Spinal cord (tissue), 10 donors: ENCODE measurements around the gene NAGLU. TPM values are rescaled to one million over a fixed set of nuclear protein-coding genes. Genes with fewer than 3 reads are reported as not detected.

ENCODE experiments used
- DNase-seq, 6 donors: peaks; one replicate each; pipeline versions ENCODE4 v3.0.0 to v3.0.0-alpha.2; 2013 to 2015; ENCODE audit warnings: low spot score in 6 of 6, low read depth in 4 of 6
- H3K27ac ChIP-seq: one replicate; pipeline ENCODE4 v1.5.1; 2013; ENCODE audit warnings: low read depth, low read length, control low read depth
- H3K27me3 ChIP-seq: one replicate; pipeline ENCODE4 v1.6.1; 2013; ENCODE audit warnings: low read length; ENCODE audit not compliant: control insufficient read depth, insufficient read depth
- H3K36me3 ChIP-seq: one replicate; pipeline ENCODE4 v1.6.1; 2013; ENCODE audit warnings: low read length; ENCODE audit not compliant: control insufficient read depth, insufficient read depth
- H3K4me1 ChIP-seq: one replicate; pipeline ENCODE4 v1.6.1; 2013; ENCODE audit warnings: low read length; ENCODE audit not compliant: control insufficient read depth, insufficient read depth
- H3K4me3 ChIP-seq: one replicate; pipeline ENCODE4 v1.5.1; 2013; ENCODE audit warnings: low read depth, low read length, control low read depth
- H3K9me3 ChIP-seq: one replicate; pipeline ENCODE4 v1.6.1; 2013; ENCODE audit warnings: low read length; ENCODE audit not compliant: control insufficient read depth, insufficient read depth
- whole genome bisulfite sequencing: methylation state at CpG from one replicate; pipeline ENCODE4 v1.1.5; 2013; ENCODE audit warnings: missing lambda C conversion rate; ENCODE audit not compliant: insufficient coverage; 5-methylcytosine and 5-hydroxymethylcytosine counted together
- polyA plus RNA-seq, 2 donors: library from polyadenylated mRNA; unstranded; fragments of 120-200 nt; gene quantifications; one replicate each; pipeline ENCODE4 v1.2.1, GENCODE V29; 2013; ENCODE audit not compliant: insufficient read length in 2 of 2
- total RNA-seq, 2 donors: library from RNA; depleted of rRNA in 1 of 2; stranded (reverse); fragments of 120-200 nt in 1 of 2; fragments of >200 nt in 1 of 2; gene quantifications; one replicate each; pipeline versions ENCODE4 v1.2.3 to v1.2.4, GENCODE V29; 2013 to 2014
- donor health status: healthy.

Gene NAGLU
- total and polyA plus RNA-seq, 4 donors: 13.0 to 24.2 (median 20.3) TPM

DNA sequence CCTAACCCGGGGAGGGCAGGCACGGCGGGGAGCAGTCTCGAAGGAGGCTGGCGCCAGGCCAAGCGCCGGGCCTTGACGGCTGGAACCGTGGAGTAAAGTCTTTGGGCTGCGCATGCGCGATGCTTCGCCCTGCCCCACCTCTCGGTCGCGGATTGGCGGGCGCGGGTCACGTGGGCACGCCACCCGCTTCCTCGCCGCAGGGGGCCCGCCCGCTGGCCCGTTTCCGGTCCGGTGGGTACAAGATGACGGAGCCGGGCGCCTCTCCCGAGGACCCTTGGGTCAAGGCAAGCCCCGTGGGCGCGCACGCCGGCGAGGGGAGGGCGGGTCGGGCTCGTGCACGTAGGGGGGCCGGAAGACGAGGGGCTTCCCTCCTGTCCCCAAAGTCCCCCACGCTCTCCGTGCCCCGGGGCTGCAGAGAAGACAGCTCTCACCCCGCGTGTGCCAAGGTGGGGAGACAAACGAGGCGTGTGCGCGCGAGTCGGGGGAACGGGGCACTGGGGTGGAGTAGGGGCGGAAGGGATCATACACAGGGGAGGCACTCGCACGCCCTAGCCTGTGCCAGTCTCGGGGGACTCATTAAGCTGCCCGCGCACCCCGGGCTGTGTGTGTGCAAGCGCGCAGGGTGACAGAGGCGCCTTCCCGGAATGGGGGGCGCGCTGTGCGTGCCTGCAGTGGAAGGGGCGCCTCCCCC, 31.0 kb downstream of the NAGLU start, which contains the start of gene MLX:
Gene MLX, plus strand, starts transcription at position 218 of the 691 bp plus-strand sequence. Its CDS starts 25 bp downstream, at position 243.
- DNase-seq: peak in 5 of 6 donors; percentile 83 to 98 (median 92)
- H3K4me3 ChIP-seq: peak within 1 kb of the TSS; percentile 85
- peak within 1 kb of the TSS; percentile 70 for H3K27ac ChIP-seq
- no peaks in the 10 kb centered on the region for H3K9me3 ChIP-seq
- no peaks in the 10 kb centered on the region for H3K27me3 ChIP-seq
- peaks cover 54% of the 10 kb centered on the region for H3K4me1 ChIP-seq
- WGBS: under 1% methylated on average over 72 of the region's 72 CpGs
- peaks cover 81% of the 10 kb centered on the region for H3K36me3 ChIP-seq

DNA sequence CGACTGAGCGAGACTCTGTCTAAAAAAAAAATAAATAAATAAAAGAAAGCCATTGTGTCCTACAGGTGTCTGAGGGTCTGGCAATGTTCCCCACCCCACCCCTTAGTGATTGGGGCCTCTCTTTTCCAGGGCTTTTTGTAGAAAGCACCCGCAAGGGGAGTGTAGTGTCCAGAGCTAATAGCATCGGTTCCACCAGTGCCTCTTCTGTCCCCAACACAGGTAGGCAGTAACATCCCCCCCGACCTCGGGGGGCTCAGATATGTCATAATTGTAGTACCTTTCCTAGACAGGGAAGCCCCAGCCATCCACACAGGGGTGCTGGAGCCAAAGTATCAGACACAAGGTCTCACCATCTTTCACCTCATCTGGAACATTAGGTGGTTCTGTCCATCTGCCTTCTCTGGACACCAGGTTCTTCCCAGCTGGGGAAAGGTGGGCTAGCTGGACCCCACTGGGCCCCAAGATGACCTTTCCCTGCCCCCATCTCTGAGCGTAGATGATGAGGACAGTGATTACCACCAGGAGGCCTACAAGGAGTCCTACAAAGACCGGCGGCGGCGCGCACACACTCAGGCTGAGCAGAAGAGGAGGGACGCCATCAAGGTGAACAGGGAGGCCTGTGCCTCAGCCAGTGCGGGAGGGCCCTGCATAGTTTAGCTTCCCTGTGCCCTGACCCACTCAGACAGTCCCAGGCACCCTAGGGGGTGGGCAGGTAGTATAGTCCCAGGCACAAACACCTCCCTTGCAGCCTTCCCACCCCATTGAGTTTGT, 32.5 kb downstream of the NAGLU start:
- Histone ChIP-seq H3K9me3 (no peaks in the 10 kb centered on the region), H3K27ac (no peak overlapping the region), H3K4me3 (no peak overlapping the region), H3K4me1 (peaks cover 41% of the 10 kb centered on the region), H3K27me3 (no peaks in the 10 kb centered on the region), H3K36me3 (peaks cover 88% of the 10 kb centered on the region)
- DNase-seq: no peak
- WGBS: 86% methylated on average over 11 of the region's 14 CpGs

DNA sequence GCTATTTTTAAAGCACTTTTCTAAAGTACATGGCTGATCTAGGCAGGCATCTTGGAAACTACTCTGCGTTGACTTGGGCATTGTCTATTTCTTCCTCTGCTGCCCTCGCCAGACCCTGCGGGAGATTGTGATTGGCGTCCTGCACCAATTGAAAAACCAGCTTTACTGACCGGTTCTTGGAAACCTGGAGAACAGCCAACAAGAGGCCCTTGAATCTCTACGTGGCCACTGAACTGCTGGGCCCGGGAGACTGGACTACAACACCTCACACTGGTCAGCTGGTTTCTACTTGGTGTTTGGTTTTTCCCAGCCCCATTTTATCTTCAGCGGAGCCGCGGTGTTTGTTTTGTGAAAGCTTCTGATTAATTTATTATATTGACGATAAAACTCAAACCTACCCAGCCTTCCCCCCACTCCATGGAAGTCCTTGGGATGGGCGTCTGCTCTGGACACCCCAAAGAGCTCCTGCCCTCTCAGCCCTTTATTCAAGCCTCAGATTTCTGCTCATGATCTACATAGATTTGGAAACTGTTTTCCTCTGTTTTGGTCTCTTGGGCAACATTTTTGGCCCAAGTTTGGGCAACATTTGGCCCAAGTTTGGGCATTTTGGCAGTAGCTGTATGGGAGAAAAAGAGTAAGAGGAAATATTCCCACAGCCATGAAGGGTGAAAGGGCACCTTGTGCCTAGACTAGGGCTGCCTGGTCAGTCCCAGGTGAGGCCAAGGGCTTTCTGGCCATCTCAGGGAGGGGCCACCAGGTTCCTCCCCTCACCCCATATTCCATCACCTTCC, 35.6 kb downstream of the NAGLU start:
- Histone ChIP-seq H3K27me3 (no peaks in the 10 kb centered on the region), H3K9me3 (no peaks in the 10 kb centered on the region), H3K4me3 (no peak overlapping the region), H3K36me3 (peaks cover 78% of the 10 kb centered on the region), H3K4me1 (peaks cover 22% of the 10 kb centered on the region), H3K27ac (no peak overlapping the region)
- WGBS: 47% methylated on average over 7 of the region's 12 CpGs
- DNase-seq: no peak

DNA sequence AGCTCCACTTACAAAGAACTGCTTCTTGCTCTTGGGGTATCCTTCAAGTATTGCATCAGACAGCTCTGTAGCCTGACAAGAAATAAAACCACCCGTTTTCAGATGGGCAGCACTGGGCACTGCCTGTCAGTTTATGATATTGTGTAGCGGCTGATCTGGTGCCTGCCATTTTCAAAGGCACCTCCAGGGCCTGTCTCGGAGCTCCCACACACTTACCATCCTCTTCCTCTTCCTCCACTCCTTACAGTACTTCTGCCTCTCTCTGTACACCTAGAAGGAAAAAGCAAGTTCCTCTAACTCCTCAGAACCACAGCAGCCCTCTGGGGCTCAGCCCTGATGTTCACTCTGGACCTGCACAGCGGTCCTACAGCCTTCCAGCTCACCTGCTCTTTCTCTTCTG, 37.1 kb downstream of the NAGLU start:
- Histone ChIP-seq H3K36me3 (peaks cover 73% of the 10 kb centered on the region), H3K27ac (no peak overlapping the region), H3K9me3 (no peaks in the 10 kb centered on the region), H3K4me3 (no peak overlapping the region), H3K27me3 (no peaks in the 10 kb centered on the region), H3K4me1 (peaks cover 20% of the 10 kb centered on the region)
- 91% methylated on average over 4 of the region's 4 CpGs for WGBS
- no peak for DNase-seq

DNA sequence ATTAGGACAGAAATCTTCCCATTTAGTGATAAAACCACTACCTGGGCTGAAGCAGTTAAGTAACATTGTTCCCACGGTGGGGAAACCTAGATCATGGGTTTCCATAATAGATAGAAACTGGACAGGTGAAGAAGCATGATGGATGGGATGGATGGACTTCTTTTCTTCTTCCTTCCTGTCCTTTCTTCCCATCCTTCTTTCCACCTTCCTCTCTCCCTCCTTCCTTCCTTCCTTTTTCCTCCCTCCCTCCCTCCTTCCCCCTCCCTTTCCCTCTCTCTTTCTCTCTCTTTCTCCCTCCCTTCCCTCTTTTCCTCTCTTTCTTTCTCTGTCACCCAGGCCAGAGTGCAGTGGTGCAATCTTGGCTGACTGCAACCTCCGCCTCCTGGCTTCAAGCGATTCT, 38.4 kb downstream of the NAGLU start:
- H3K4me3 ChIP-seq: no peak overlapping the region
- DNase-seq: no peak
- WGBS: 100% methylated on average over 1 of the region's 3 CpGs
- no peaks in the 10 kb centered on the region for H3K9me3 ChIP-seq
- no peaks in the 10 kb centered on the region for H3K27me3 ChIP-seq
- peaks cover 62% of the 10 kb centered on the region for H3K36me3 ChIP-seq
- H3K27ac ChIP-seq: no peak overlapping the region
- peaks cover 26% of the 10 kb centered on the region for H3K4me1 ChIP-seq

DNA sequence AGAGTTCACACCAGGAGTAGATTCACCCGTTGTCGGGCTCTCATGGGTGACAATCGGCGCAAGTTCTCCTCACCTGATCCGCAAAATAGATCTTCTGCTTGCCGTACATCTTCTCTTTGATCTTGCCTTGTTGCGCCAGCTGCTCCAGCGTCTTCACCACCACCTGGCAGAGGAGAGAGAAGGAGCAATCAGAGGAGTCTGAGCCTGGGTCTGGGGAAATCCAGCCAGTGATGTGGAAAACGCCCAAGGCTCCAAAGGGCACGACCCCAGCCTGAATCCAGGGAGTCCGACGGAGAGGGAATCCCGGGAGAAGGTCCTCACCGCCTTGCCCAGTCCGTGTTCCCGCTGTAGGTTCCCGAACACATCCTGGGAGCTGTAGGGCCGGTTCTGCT, 41.1 kb downstream of the NAGLU start:
- Histone ChIP-seq H3K27ac (peak overlapping the region; percentile 92), H3K9me3 (no peaks in the 10 kb centered on the region), H3K27me3 (no peaks in the 10 kb centered on the region), H3K4me1 (peaks cover 26% of the 10 kb centered on the region), H3K36me3 (peaks cover 60% of the 10 kb centered on the region), H3K4me3 (peak overlapping the region; percentile 88)
- no peak for DNase-seq
- WGBS: 2% methylated on average over 16 of the region's 18 CpGs

DNA sequence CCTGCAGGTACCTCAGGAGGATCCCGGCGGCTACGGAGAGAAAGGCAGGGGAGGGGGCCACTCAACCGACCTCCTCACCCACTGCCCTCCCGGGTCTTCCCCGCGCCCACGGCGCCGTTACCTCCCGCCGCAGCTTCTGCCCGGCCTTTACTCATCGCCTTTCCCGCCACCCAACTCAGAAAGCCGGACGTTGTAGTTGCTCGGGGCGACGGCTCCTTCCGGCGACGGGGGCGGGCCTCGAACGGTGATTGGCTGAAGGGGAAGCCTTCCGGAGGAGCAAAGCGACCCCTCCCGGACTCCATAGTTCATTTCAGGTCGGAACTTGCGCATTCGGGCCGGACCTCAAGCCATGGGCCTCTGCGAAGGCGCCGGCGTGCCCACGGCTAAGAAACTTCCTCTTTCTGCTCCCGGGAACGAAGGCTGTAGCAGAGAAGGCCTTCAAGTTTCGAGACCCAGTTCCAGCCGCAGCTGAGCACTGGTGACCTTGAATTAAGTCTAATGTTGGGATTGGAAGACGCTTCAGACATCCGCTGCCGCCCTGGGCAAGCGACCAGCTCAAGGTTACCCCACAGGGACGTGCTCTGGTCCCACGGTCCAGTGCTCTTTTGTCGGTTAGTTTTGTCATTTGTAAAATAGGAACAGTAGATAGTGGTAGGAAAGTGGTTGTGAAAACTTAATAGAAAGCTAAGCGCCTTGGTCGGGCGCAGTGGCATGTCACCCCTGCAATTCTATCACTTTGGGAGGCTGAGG, 41.7 kb downstream of the NAGLU start, which contains the start of gene PSMC3IP:
Gene PSMC3IP, minus strand, starts transcription at position 198 of the 750 bp plus-strand sequence. Its CDS starts 43 bp downstream, at position 155.
- under 1% methylated on average over 52 of the region's 52 CpGs for WGBS

DNA sequence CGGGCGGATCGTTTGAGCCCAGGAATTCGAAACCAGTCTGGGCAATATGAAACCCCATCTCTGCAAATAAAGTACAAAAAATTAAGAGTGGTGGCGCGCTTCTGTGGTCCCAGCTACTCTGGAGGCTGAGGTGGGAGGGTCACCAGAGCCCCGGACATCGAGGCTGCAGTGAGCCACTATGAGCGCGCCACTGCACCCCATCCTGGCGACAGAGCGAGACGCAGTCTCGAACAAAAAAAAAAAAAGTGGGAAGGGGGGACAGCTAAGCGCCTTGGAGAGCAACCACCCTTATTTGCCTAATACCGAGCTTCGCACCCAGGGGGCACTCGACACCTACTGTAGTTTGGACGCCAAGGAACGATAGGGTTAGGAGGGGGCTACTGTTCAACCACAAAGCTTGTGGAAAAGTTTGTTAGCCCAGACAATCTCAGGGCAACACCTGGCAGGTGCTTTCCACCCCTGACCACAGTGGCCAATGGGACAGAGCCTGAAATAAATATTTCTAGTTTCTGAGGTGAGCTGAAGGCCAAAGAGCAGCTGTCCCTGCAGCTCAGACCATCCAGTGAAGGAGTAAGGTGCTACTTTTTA, 42.3 kb downstream of the NAGLU start:
- no peaks in the 10 kb centered on the region for H3K27me3 ChIP-seq
- H3K9me3 ChIP-seq: no peaks in the 10 kb centered on the region
- peak in 3 of 6 donors; percentile 66 to 90 (median 86) for DNase-seq
- peaks cover 60% of the 10 kb centered on the region for H3K36me3 ChIP-seq
- H3K4me3 ChIP-seq: peak overlapping the region; percentile 88
- H3K27ac ChIP-seq: peak overlapping the region; percentile 92
- WGBS: under 1% methylated on average over 15 of the region's 20 CpGs
- H3K4me1 ChIP-seq: peaks cover 26% of the 10 kb centered on the region

More for the DNA sequence above, 41.7 kb downstream of the NAGLU start, which contains the start of gene PSMC3IP:
- Histone ChIP-seq H3K4me3 (peak within 1 kb of the TSS; percentile 88), H3K27me3 (no peaks in the 10 kb centered on the region), H3K4me1 (peaks cover 26% of the 10 kb centered on the region), H3K36me3 (peaks cover 61% of the 10 kb centered on the region), H3K9me3 (no peaks in the 10 kb centered on the region), H3K27ac (peak within 1 kb of the TSS; percentile 92)
- DNase-seq: peak in 5 of 6 donors; percentile 84 to 98 (median 91)
